ENCODE measurements around the gene RYK.

RYK gene

GRCh38 chr3:134136604-134137003 lies 114.1 kb downstream of the RYK start:
- no peak overlapping the region for H3K4me3 ChIP-seq (ENCODE audit: low read depth, low read length)
- TF ChIP-seq CTCF (IDR thresholded peaks at IDR 0.05; ENCODE audit: low read depth, low read length): no peak

GRCh38 chr3:134134698-134135415 lies 115.8 kb downstream of the RYK start:
- H3K4me3 ChIP-seq (ENCODE audit: low read depth, low read length): no peak overlapping the region
- no peak for TF ChIP-seq CTCF (IDR thresholded peaks at IDR 0.05; ENCODE audit: low read depth, low read length)

GRCh38 chr3:134134240-134134639 lies 116.4 kb downstream of the RYK start:
- H3K4me3 ChIP-seq (ENCODE audit: low read depth, low read length): no peak overlapping the region
- TF ChIP-seq CTCF (IDR thresholded peaks at IDR 0.05; ENCODE audit: low read depth, low read length): no peak

- H3K4me3 ChIP-seq (ENCODE audit: low read depth, low read length): no peak overlapping the region
- no peak for TF ChIP-seq CTCF (IDR thresholded peaks at IDR 0.05; ENCODE audit: low read depth, low read length)
Measured at GRCh38 chr3:134132961-134133360, 117.7 kb downstream of the RYK start.

GRCh38 chr3:134126153-134126552 lies 124.5 kb downstream of the RYK start:
- H3K4me3 ChIP-seq (ENCODE audit: low read depth, low read length): no peak overlapping the region
- no peak for TF ChIP-seq CTCF (IDR thresholded peaks at IDR 0.05; ENCODE audit: low read depth, low read length)

GRCh38 chr3:134114726-134115125 lies 135.9 kb downstream of the RYK start:
- H3K4me3 ChIP-seq (ENCODE audit: low read depth, low read length): no peak overlapping the region
- TF ChIP-seq CTCF (IDR thresholded peaks at IDR 0.05; ENCODE audit: low read depth, low read length): no peak

- no peak for TF ChIP-seq CTCF (IDR thresholded peaks at IDR 0.05; ENCODE audit: low read depth, low read length)
Measured at GRCh38 chr3:134111616-134112015, 139.0 kb downstream of the RYK start.

More at GRCh38 chr3:134111616-134112015, 139.0 kb downstream of the RYK start:
- no peak overlapping the region for H3K4me3 ChIP-seq (ENCODE audit: low read depth, low read length)

Measured in WI38 (cell line).